ENCODE results near the gene NRG2. TPM values are rescaled to one million over a fixed set of nuclear protein-coding genes. Genes with fewer than 3 reads are reported as not detected.

NRG2 gene
- total RNA-seq, 3 donors from 2014 or later = 5.9 to 16.5 (median 7.2) TPM

GRCh38 chr5:139837711-139838380, 205.3 kb downstream of the NRG2 start:
- no peak for DNase-seq (ENCODE audit: low spot score in 2 of 2)
- TF ChIP-seq POLR2AphosphoS5 (IDR thresholded peaks at IDR 0.05) (no peak), POLR2A (IDR thresholded peaks at IDR 0.05) (no peak), CTCF (IDR thresholded peaks at IDR 0.05) (no peak)
- Histone ChIP-seq H3K4me1 (no peaks in the 10 kb centered on the region), H3K27me3 (no peaks in the 10 kb centered on the region), H3K36me3 (no peaks in the 10 kb centered on the region), H3K4me3 (no peak overlapping the region), H3K9me3 (no peaks in the 10 kb centered on the region), H3K27ac (no peak overlapping the region)
- intact Hi-C loops (cut with DNase I; ENCODE audit: low total_unique reads) = no loop called here

- Histone ChIP-seq H3K4me3 (no peak overlapping the region), H3K9me3 (no peaks in the 10 kb centered on the region), H3K36me3 (no peaks in the 10 kb centered on the region), H3K27ac (no peak overlapping the region), H3K27me3 (no peaks in the 10 kb centered on the region), H3K4me1 (no peaks in the 10 kb centered on the region)
- TF ChIP-seq POLR2A (IDR thresholded peaks at IDR 0.05) = no peak
- no peak for TF ChIP-seq POLR2AphosphoS5 (IDR thresholded peaks at IDR 0.05)
- no peak for TF ChIP-seq CTCF (IDR thresholded peaks at IDR 0.05)
- DNase-seq (ENCODE audit: low spot score in 2 of 2) = no peak
- intact Hi-C loops (cut with DNase I; ENCODE audit: low total_unique reads) = no loop called here
Observed at GRCh38 chr5:139836469-139837208, 206.5 kb downstream of the NRG2 start.

- no peaks in the 10 kb centered on the region for H3K36me3 ChIP-seq
- TF ChIP-seq POLR2A (IDR thresholded peaks at IDR 0.05) = no peak
- TF ChIP-seq POLR2AphosphoS5 (IDR thresholded peaks at IDR 0.05) = no peak
- TF ChIP-seq CTCF (IDR thresholded peaks at IDR 0.05) = no peak
- H3K27me3 ChIP-seq = no peaks in the 10 kb centered on the region
- DNase-seq (ENCODE audit: low spot score in 2 of 2) = no peak
- H3K4me3 ChIP-seq = no peak overlapping the region
- intact Hi-C loops (cut with DNase I; ENCODE audit: low total_unique reads) = no loop called here
- H3K27ac ChIP-seq = no peak overlapping the region
- no peaks in the 10 kb centered on the region for H3K9me3 ChIP-seq
- H3K4me1 ChIP-seq = no peaks in the 10 kb centered on the region
Observed at GRCh38 chr5:139835656-139836055, 207.4 kb downstream of the NRG2 start.

- no peak overlapping the region for H3K27ac ChIP-seq
- intact Hi-C loops (cut with DNase I; ENCODE audit: low total_unique reads) = no loop called here
- no peak for DNase-seq (ENCODE audit: low spot score in 2 of 2)
- TF ChIP-seq POLR2A (IDR thresholded peaks at IDR 0.05) = no peak
- TF ChIP-seq CTCF (IDR thresholded peaks at IDR 0.05) = no peak
- TF ChIP-seq POLR2AphosphoS5 (IDR thresholded peaks at IDR 0.05) = no peak
- no peak overlapping the region for H3K4me3 ChIP-seq
- no peaks in the 10 kb centered on the region for H3K9me3 ChIP-seq
- H3K27me3 ChIP-seq = no peaks in the 10 kb centered on the region
- no peaks in the 10 kb centered on the region for H3K36me3 ChIP-seq
- no peaks in the 10 kb centered on the region for H3K4me1 ChIP-seq
Observed at GRCh38 chr5:139833525-139833924, 209.6 kb downstream of the NRG2 start.

GRCh38 chr5:139831624-139832023, 211.5 kb downstream of the NRG2 start:
- Histone ChIP-seq H3K27ac (no peak overlapping the region), H3K36me3 (no peaks in the 10 kb centered on the region), H3K4me3 (no peak overlapping the region), H3K4me1 (no peaks in the 10 kb centered on the region), H3K27me3 (no peaks in the 10 kb centered on the region), H3K9me3 (no peaks in the 10 kb centered on the region)
- intact Hi-C loops (cut with DNase I; ENCODE audit: low total_unique reads) = no loop called here
- TF ChIP-seq POLR2A (IDR thresholded peaks at IDR 0.05) (no peak), CTCF (IDR thresholded peaks at IDR 0.05) (no peak), POLR2AphosphoS5 (IDR thresholded peaks at IDR 0.05) (no peak)
- no peak for DNase-seq (ENCODE audit: low spot score in 2 of 2)

All from breast epithelium (tissue), 4 donors.